Aorta (tissue), 5 donors: ENCODE results near the gene ACTN4. TPM values are rescaled to one million over a fixed set of nuclear protein-coding genes. Genes with fewer than 3 reads are reported as not detected.
A peak's percentile ranks its signal among the peaks of the same experiment; 100 is the strongest.

Experiments used
- ATAC-seq: fragments of 200-7000 bp; cut with Tn5 transposase; one replicate; pipeline ENCODE4 v1.9.1; 2022; ENCODE audit warnings: moderate library complexity; ENCODE audit not compliant: low FRiP score
- DNase-seq, 2 donors: peaks; one replicate each; pipeline ENCODE4 v3.0.0-alpha.2; 2020
- H3K27ac ChIP-seq, 2 donors: one replicate each; pipeline ENCODE4 v1.5.1; 2013; ENCODE audit warnings: low read length in 2 of 2, mild to moderate bottlenecking in 2 of 2, moderate library complexity in 2 of 2, control low read depth in 1 of 2, inconsistent platforms in 1 of 2, low read depth in 1 of 2
- H3K27me3 ChIP-seq, 2 donors: one replicate each; pipeline ENCODE4 v1.6.1; 2013; ENCODE audit warnings: control low read depth in 1 of 2, low read length in 1 of 2, mild to moderate bottlenecking in 1 of 2, moderate library complexity in 1 of 2; ENCODE audit not compliant: insufficient read depth in 2 of 2, control insufficient read depth in 1 of 2
- H3K36me3 ChIP-seq, 2 donors: one replicate each; pipeline ENCODE4 v1.6.1; 2013; ENCODE audit warnings: control low read depth in 1 of 2, low read length in 1 of 2, mild to moderate bottlenecking in 1 of 2; ENCODE audit not compliant: insufficient read depth in 2 of 2, control insufficient read depth in 1 of 2
- H3K4me1 ChIP-seq, 2 donors: one replicate each; pipeline ENCODE4 v1.6.1; 2013; ENCODE audit warnings: low read length in 2 of 2, control low read depth in 1 of 2, mild to moderate bottlenecking in 1 of 2, moderate library complexity in 1 of 2; ENCODE audit not compliant: insufficient read depth in 2 of 2, control insufficient read depth in 1 of 2
- H3K4me3 ChIP-seq, 2 donors: one replicate each; pipeline ENCODE4 v1.5.1; 2013; ENCODE audit warnings: low read length in 2 of 2, control low read depth in 1 of 2, mild to moderate bottlenecking in 1 of 2
- H3K9me3 ChIP-seq: one replicate; pipeline ENCODE4 v1.6.1; 2013; ENCODE audit warnings: mild to moderate bottlenecking, low read length; ENCODE audit not compliant: control insufficient read depth
- WGBS, 2 donors: extraction: QIAGEN DNeasy Blood & Tissue Kit; methylation state at CpG; one replicate each; pipeline ENCODE4 v1.1.7; 2013; 5-methylcytosine and 5-hydroxymethylcytosine counted together
- intact Hi-C, 2 donors: fragments of 100-400 bp; cut with DNase I; formaldehyde crosslinking; loops; one replicate each; pipeline versions ENCODE4 v1.14.2 to v1.15.0; 2022
- polyA plus RNA-seq, 2 donors: library from polyadenylated mRNA; stranded (reverse); fragments of 200-250 nt; gene quantifications; one replicate each; pipeline ENCODE4 v1.2.3, GENCODE V29; 2013
- total RNA-seq, 2 donors: library from RNA; stranded (reverse); fragmentation: NEBNext Ultra II Directional; extraction: Animal tissue kit (Norgen Biotek cat#: 25700); gene quantifications; one replicate each; pipeline ENCODE4 v1.2.1, GENCODE V29; 2021
- donor health status: healthy with polysubstance abuse.
- donor health status: Bipolar disorder and iron deficiency.
- donor health status: DM: no; HTN: no; CAD: no.
- donor health status: DM: no; HTN: no; CAD: no.
- donor health status: DM: yes; HTN: yes; CAD: no.

ACTN4 gene
- total and polyA plus RNA-seq, 4 donors: 111 to 1,985 (median 479) TPM

DNA sequence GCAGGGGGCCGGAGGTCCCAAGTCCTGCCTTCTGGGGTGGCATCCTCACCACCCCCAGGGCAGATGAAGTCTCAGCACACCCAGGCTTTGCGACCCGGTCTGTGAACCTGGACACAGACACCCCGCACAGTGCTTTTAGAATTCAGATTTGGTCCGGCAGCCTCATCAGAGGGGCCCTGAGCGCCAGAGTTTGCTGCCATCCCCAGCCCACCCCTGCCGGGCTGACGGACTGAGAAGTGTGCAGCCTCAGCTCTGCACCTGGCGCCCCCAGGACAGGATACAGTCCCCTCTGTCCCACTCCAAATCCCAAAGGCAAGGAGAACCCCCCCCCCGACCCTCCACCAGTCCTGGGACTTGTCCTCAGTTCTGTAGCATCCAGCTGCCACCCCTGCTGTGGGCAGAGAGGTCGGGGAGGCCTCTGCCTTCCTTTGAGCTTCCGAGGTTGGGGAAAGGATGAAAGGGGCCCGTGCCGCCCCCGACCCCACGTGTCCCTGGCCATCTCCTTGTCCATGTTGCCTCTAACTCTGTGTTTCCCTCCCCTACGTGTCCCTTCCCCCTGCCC lies 79.9 kb downstream of the ACTN4 start:
- no peaks in the 10 kb centered on the region for H3K9me3 ChIP-seq
- no peak overlapping the region for H3K4me3 ChIP-seq
- intact Hi-C loops: no loop called here
- DNase-seq: no peak
- peaks cover 5 to 43% of the 10 kb centered on the region in 2 donors for H3K36me3 ChIP-seq
- H3K4me1 ChIP-seq: no peaks in the 10 kb centered on the region
- H3K27me3 ChIP-seq: no peaks in the 10 kb centered on the region
- WGBS, 2 donors: 84 to 87% methylated on average over 17 of the region's 17 CpGs
- H3K27ac ChIP-seq: no peak overlapping the region
- ATAC-seq: no peak

GRCh38 chr19:38727868-38728660 lies 80.6 kb downstream of the ACTN4 start:
- H3K36me3 ChIP-seq: peaks cover 5 to 39% of the 10 kb centered on the region in 2 donors
- H3K27me3 ChIP-seq: no peaks in the 10 kb centered on the region
- H3K27ac ChIP-seq: peak overlapping the region in 1 of 2 donors; percentile 34
- WGBS, 2 donors: 67 to 73% methylated on average over 25 to 33 of the region's 33 CpGs
- ATAC-seq: no peak
- no peaks in the 10 kb centered on the region for H3K9me3 ChIP-seq
- no peak overlapping the region for H3K4me3 ChIP-seq
- no peak for DNase-seq
- intact Hi-C loops: no loop called here
- no peaks in the 10 kb centered on the region for H3K4me1 ChIP-seq

DNA sequence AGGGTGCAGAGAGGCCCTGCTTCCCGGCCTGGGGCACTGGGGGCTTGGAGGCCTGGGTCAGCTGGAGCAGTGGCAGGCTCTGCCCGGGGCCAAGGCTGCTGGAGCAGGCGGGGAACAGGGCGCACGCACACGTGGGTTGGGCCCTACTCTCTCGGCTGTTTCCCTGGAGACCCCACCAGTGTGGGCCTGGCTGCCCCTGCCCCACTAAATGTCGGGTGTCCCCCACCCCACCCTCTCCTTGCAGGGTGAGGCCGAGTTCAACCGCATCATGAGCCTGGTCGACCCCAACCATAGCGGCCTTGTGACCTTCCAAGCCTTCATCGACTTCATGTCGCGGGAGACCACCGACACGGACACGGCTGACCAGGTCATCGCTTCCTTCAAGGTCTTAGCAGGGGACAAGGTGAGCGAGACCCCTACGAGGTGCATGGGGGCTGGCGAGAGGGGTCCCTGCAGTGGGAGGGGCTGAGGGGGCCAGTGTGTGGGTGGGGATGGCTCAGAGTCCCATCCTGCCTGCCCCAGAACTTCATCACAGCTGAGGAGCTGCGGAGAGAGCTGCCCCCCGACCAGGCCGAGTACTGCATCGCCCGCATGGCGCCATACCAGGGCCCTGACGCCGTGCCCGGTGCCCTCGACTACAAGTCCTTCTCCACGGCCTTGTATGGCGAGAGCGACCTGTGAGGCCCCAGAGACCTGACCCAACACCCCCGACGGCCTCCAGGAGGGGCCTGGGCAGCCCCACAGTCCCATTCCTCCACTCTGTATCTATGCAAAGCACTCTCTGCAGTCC lies 81.5 kb downstream of the ACTN4 start:
- Histone ChIP-seq H3K4me1 (no peaks in the 10 kb centered on the region), H3K4me3 (no peak overlapping the region), H3K27ac (peak overlapping the region in 1 of 2 donors; percentile 9), H3K9me3 (no peaks in the 10 kb centered on the region), H3K27me3 (no peaks in the 10 kb centered on the region), H3K36me3 (peaks cover 5 to 34% of the 10 kb centered on the region in 2 donors)
- ATAC-seq: no peak
- peak in 1 of 2 donors; percentile 77 for DNase-seq
- 79 to 80% methylated on average over 36 to 37 of the region's 37 CpGs for WGBS, 2 donors
- intact Hi-C loops: no loop called here

GRCh38 chr19:38729653-38730469 lies 82.4 kb downstream of the ACTN4 start:
- no peaks in the 10 kb centered on the region for H3K4me1 ChIP-seq
- ATAC-seq (peak; percentile 46), DNase-seq (peak; percentile 78 to 92)
- no peak overlapping the region for H3K27ac ChIP-seq
- peaks cover 5 to 27% of the 10 kb centered on the region in 2 donors for H3K36me3 ChIP-seq
- no peaks in the 10 kb centered on the region for H3K9me3 ChIP-seq
- intact Hi-C loops: loop anchor here in 1 of 2 donors (5.0 to 10.0 kb wide), 2 partner anchors 102 to 335 kb away; partner anchors contain the start of gene ECH1
- 65 to 67% methylated on average over 17 of the region's 17 CpGs for WGBS, 2 donors
- H3K27me3 ChIP-seq: no peaks in the 10 kb centered on the region
- no peak overlapping the region for H3K4me3 ChIP-seq

DNA sequence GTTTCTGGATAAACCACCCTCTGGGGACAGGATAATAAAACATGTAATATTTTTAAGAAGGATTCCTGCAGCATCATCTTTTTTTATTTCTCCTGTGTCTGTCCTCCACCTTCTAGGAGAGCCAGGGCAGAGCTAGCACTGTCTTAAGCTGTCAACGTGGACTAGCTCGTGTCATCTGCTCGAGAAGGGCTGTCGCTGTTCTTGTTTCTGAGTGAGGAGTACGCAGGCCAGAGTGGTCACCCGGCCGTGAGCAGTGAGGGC lies 83.0 kb downstream of the ACTN4 start:
- WGBS, 2 donors: 88% methylated on average over 7 of the region's 7 CpGs
- no peak for ATAC-seq
- Histone ChIP-seq H3K36me3 (peaks cover 5 to 23% of the 10 kb centered on the region in 2 donors), H3K4me3 (no peak overlapping the region), H3K9me3 (no peaks in the 10 kb centered on the region), H3K27ac (no peak overlapping the region), H3K27me3 (no peaks in the 10 kb centered on the region), H3K4me1 (no peaks in the 10 kb centered on the region)
- intact Hi-C loops: loop anchor here in 1 of 2 donors (5.0 to 10.0 kb wide), 2 partner anchors 102 to 336 kb away; partner anchors contain the start of gene ECH1
- no peak for DNase-seq

GRCh38 chr19:38730731-38731589 lies 83.5 kb downstream of the ACTN4 start:
- no peaks in the 10 kb centered on the region for H3K9me3 ChIP-seq
- no peak for ATAC-seq
- peaks cover 5 to 23% of the 10 kb centered on the region in 2 donors for H3K36me3 ChIP-seq
- peak overlapping the region in 1 of 2 donors; percentile 10 for H3K27ac ChIP-seq
- H3K4me3 ChIP-seq: no peak overlapping the region
- H3K4me1 ChIP-seq: no peaks in the 10 kb centered on the region
- intact Hi-C loops: loop anchor here in 1 of 2 donors (5.0 to 10.0 kb wide), 2 partner anchors 101 to 336 kb away; partner anchors contain the start of gene ECH1
- peak; percentile 47 to 68 for DNase-seq
- 87% methylated on average over 19 of the region's 19 CpGs for WGBS, 2 donors
- H3K27me3 ChIP-seq: no peaks in the 10 kb centered on the region

- 49 to 50% methylated on average over 10 of the region's 10 CpGs for WGBS, 2 donors
- DNase-seq: peak; percentile 35 to 67
- Histone ChIP-seq H3K9me3 (no peaks in the 10 kb centered on the region), H3K4me1 (no peaks in the 10 kb centered on the region), H3K27me3 (no peaks in the 10 kb centered on the region), H3K36me3 (peaks cover 3 to 23% of the 10 kb centered on the region in 2 donors), H3K27ac (peak overlapping the region in 1 of 2 donors; percentile 16), H3K4me3 (no peak overlapping the region)
- intact Hi-C loops: loop anchor here in 1 of 2 donors (5.0 to 10.0 kb wide), 2 partner anchors 101 to 337 kb away; partner anchors contain the start of gene ECH1
- no peak for ATAC-seq
These were observed 84.3 kb downstream of the ACTN4 start for GRCh38 chr19:38731654-38732301.
